LNCAP (cell line): ENCODE data around the gene EFNB2.

ENCODE experiments used
- CTCF ChIP-seq: fragments of 450-650 bp; IDR thresholded peaks from 2 replicates; pipeline ENCODE4 v1.5.1; 2017; ENCODE audit warnings: mild to moderate bottlenecking

EFNB2 gene

GRCh38 chr13:106507560-106508274 is 27.7 kb downstream of the EFNB2 start:
- TF ChIP-seq CTCF = no peak

DNA sequence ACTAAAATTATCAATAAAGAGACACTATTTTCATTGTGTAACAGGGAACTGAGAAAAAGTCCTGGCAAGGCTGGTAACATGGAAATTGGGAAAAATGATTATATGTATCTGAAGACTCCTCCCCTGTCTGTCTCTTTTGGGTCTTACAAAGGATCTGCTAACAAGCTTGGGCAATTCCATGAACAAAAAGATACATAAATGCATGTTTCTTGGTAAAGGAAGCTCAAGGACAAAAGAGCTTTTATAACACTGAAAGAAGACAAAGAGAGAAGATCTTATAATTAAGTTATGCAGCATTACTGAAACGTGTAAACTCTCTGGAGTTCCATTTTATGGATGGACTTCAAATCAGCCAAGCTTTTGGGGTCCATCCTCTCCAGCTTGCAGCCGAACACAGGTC is 29.2 kb downstream of the EFNB2 start:
- no peak for TF ChIP-seq CTCF

GRCh38 chr13:106505732-106506131 is 29.7 kb downstream of the EFNB2 start:
- no peak for TF ChIP-seq CTCF

DNA sequence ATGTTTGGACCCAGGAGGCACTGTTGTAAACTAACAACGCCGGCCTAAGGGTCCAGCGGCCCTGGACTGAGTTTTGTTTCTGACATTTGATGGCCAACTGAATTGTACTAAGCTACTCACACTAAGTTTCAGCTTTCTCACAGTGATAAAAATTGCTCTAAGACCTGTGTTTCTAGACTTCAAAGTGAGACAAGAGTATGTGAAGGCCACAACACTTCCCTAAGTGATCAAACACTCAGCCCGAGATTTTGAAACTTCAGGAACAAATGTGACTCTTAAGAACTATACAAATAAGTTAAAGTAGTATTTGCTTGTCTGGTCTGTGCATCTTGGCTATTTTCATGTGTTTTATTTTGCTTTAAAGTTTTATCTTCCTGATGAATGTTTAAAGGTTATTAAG is 30.2 kb downstream of the EFNB2 start:
- TF ChIP-seq CTCF = no peak

GRCh38 chr13:106503730-106504453 is 31.6 kb downstream of the EFNB2 start:
- TF ChIP-seq CTCF = no peak

DNA sequence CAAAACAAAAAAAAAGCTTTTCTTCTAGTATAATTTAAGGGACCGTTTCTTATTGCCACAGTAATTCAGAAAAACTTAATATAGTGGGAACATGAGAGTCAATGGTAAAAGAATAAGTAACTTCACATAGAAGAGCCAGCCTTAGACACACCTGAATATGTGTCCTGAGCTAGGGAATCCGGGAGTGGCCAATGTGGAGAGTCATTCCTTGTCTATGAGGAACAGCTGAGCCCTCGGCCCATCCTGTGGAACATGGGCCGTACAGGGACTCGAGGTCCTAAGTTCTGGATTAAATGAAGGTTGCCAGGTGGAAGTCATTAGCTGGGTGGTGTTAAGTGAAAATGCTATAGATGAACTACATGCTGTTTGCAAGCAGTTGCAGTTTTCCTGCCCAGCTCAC is 32.2 kb downstream of the EFNB2 start:
- TF ChIP-seq CTCF = no peak

GRCh38 chr13:106500445-106500844 is 35.0 kb downstream of the EFNB2 start:
- TF ChIP-seq CTCF = no peak
